HG03565 (cell line): Measurements from ENCODE around the gene POLR2A.
"Not testable (repeated sequence)": the region's sequence is repeated elsewhere in the genome, so short reads cannot be mapped to it uniquely, and the experiment has no call there.

ENCODE experiments used
- ATAC-seq: cut with Tn5 transposase; IDR thresholded peaks from one replicate; pipeline ENCODE4 v1.9.1; 2021; ENCODE audit warnings: mild to moderate bottlenecking, moderate library complexity; ENCODE audit not compliant: unreplicated experiment

POLR2A gene

DNA sequence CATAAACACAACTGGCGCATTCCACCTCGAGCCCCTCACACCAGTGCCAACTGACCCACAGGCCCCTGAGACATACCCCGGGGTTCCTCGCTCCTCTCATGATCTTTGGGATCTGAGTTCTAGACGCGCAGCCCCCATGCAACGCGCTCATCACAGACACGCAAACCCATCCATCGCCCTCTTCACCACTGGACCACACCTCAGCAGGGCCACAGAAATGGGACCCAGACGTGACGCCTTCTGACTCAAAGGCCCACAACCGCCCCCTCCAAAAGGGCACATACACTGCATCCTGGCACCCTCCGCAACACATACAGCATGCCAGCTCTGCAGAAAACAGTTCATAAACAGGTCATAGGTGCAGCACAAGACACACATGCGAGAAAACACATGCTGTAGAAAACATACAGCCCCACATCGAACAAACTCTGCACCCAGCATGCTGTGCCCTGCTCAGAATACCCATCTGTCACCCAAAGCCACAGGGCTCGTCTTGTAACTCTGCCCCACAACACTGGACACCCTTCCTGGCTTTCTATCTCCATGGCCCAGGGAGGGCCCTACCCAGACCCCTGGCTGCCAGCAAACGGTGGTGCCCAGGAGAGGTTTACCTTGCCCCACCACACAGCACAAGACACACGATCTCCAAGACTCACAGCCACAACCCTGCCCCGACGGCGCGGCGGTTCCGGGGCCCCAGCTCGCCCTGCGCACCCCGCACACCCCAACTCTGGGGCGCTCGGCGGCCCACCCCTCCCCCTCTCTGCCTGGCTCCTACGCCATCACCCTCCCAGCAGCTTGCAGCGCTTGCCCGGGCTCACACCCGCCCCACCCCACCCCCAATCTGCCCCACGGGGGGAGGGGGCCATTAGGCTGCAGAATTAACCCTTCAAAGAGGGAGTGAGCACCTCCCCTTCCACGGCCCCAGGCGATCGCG lies 5.6 kb upstream of the POLR2A start:
- no peak for ATAC-seq

GRCh38 chr17:7479213-7480088 lies 4.7 kb upstream of the POLR2A start, which contains the start of gene ZBTB4:
Gene ZBTB4 (minus strand): TSS chr17:7479631. CDS start chr17:7466801, 12,830 bp downstream.
- no peak for ATAC-seq

DNA sequence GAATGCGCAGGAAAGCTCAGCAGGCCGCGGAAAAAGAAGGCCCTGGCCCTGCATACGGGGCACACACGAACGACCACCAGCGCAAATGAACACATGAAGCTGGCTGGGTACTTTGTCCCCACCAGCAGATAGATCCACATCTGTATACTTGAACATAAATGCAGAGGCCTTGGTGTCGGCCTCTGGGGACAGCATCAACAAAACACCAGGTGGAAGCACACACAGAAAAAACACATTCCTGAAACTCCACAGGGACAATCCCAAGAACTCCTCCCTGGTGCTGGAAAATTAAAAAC lies 4.1 kb upstream of the POLR2A start:
- ATAC-seq, result no peak

GRCh38 chr17:7481275-7481674 lies 2.9 kb upstream of the POLR2A start, which contains the start of gene SLC35G6:
Gene SLC35G6 (plus strand): TSS chr17:7481446. CDS start chr17:7481517, 71 bp downstream.
- ATAC-seq, result not testable (repeated sequence)

GRCh38 chr17:7481842-7482741 lies 2.1 kb upstream of the POLR2A start:
- ATAC-seq, result not testable (repeated sequence)

DNA sequence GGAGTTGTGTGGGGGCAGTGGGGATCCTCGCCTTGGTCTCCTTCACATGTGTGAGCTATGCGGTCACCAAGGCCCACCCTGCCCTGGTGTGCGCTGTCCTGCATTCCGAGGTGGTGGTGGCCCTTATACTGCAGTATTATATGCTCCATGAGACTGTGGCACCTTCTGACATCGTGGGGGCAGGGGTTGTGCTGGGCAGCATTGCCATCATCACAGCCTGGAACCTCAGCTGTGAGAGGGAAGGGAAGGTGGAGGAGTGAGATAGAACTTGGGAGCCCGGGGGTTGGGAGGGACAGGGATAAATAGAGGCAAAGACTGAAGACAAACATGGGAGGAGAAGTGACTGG lies 1.5 kb upstream of the POLR2A start:
- not testable (repeated sequence) for ATAC-seq

DNA sequence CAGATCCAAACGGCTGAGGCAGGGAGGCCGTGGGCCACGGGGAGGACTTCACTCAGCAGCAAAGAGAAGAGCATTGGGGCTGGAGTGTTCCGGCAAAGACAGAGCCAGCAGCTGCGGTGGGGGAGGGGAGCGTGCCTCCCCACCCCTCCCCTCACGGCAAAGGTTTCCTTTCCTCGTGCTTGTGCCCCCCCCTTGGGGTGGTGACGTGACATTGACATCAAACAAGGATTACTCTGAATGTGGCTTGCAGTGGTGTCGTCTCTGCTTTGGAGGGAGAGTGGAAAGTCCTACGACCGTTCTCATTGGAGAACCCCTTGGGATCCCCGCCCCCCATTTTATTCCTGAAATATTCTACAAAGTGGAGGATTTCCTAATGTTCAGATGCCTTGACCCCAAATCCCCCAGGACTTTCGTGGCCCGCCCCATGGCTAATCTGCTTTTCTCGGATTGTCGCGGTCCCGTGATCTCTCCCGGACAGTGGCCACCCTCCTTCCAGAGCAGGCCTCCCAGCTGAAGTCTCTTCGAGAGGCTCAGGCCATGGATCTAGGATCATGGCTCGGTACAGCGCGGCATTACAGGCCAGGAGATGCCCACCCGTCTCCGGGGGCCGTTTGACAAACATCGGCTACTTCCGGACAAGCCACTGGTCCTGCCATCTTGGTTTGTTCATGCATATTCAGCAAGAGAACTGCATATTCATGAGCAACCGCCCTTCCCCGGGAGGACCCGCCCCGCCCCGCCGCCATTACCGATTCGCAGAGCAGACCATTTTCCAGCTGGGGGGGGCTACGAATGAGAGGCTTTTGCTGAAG lies 705 bp upstream of the POLR2A start:
- peak; percentile 30 for ATAC-seq

GRCh38 chr17:7484919-7485377 lies 782 bp downstream of the POLR2A start:
- ATAC-seq, result no peak

- ATAC-seq, result no peak
These were observed 2.0 kb downstream of the POLR2A start for GRCh38 chr17:7486181-7486580.

- no peak for ATAC-seq
These were observed 6.0 kb downstream of the POLR2A start for GRCh38 chr17:7490144-7490543.

DNA sequence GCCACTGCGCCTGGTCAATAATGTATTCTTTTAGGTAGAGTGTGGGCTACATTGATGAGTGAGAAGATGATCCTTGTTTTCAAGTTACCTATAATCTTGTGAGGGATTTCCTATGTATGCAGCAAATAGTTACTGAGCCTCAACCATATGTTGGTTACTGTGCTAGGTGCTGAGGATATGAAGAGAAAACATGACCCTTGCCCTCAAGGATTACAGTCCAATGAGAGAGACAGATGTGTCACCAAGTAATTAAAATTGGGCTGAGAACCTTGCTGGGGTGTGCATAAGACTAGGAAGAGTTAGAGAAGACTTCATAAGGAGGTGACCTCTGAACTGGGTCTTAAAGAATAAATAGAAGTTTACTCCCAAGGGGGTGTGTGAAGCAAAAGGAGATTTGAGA lies 7.4 kb downstream of the POLR2A start:
- ATAC-seq, result no peak

DNA sequence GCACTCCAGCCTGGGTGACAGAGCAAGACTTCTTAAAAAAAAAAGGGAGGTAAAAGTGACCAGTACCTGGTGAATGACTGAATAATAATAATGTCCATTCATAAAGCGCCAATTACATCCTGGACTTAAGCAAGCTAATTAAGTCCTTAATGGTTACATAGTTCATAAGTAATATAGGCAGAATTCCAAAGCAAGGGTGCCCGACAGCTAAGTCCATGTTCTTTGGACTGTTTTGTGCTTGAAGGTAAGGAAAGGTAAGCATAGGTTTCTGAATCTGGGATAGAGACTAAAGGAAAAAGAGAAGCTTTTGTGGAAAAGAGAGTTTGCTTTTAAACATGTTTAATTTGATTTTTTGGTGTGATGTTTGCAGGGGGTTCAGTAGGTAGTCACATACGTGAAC lies 9.8 kb downstream of the POLR2A start:
- ATAC-seq, result no peak

GRCh38 chr17:7495906-7496434 lies 11.8 kb downstream of the POLR2A start:
- ATAC-seq, result no peak

DNA sequence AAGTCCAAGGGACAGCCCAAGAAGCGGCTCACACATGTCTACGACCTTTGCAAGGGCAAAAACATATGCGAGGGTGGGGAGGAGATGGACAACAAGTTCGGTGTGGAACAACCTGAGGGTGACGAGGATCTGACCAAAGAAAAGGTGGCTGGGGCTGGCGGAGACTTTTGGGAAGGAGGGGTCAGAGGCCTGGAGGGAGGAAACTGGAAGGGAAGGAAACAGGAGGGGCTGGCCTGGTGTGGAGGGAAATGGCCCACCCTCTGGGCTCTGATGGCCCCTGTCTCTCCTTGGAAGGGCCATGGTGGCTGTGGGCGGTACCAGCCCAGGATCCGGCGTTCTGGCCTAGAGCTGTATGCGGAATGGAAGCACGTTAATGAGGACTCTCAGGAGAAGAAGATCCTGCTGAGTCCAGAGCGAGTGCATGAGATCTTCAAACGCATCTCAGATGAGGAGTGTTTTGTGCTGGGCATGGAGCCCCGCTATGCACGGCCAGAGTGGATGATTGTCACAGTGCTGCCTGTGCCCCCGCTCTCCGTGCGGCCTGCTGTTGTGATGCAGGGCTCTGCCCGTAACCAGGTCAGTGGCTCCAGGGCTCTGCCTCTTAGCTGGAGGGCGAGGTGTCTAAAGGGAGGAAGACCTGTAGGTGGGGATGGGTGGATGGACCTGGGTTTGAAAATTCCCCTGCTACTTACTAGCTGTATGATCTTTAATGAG lies 12.5 kb downstream of the POLR2A start:
- ATAC-seq, result no peak

DNA sequence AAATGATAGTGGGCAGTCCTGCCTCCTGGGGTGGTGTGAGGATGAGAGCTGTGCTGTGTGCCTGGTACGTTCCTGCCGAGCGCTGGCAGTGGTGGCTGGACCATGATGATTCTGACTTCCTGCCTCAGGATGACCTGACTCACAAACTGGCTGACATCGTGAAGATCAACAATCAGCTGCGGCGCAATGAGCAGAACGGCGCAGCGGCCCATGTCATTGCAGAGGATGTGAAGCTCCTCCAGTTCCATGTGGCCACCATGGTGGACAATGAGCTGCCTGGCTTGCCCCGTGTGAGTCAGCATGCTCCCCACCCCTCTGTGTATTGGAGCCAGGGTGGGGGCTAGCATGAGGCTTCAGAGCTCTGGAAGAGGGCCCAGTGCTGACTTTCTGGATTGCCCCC lies 13.1 kb downstream of the POLR2A start:
- no peak for ATAC-seq

DNA sequence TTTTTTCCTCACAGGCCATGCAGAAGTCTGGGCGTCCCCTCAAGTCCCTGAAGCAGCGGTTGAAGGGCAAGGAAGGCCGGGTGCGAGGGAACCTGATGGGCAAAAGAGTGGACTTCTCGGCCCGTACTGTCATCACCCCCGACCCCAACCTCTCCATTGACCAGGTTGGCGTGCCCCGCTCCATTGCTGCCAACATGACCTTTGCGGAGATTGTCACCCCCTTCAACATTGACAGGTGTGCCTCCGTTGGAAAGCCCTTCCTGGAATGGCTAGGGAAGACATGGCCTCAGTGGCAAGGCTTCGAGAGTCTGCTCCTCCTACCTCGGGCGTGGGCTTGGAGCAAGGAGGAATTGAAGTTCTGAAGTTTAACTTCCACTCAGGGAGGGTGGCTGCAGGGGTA lies 13.5 kb downstream of the POLR2A start:
- ATAC-seq, result no peak

- no peak for ATAC-seq
These were observed 15.0 kb downstream of the POLR2A start for GRCh38 chr17:7499161-7499560.

- ATAC-seq, result no peak
These were observed 17.6 kb downstream of the POLR2A start for GRCh38 chr17:7501729-7502128.
